Peyer's patch (tissue), 4 donors: ENCODE measurements around the gene EXOSC6.
"Not testable (repeated sequence)": the region's sequence is repeated elsewhere in the genome, so short reads cannot be mapped to it uniquely, and the experiment has no call there.

Source experiments
- POLR2A ChIP-seq, 2 donors: fragments of 450-650 bp; IDR thresholded peaks; one replicate each; pipeline ENCODE4 v1.5.1; 2017; ENCODE audit warnings: antibody characterized with exemption in 2 of 2, mild to moderate bottlenecking in 2 of 2, moderate library complexity in 2 of 2
- TF ChIP-seq, protein P1 (sequence below), 6 experiments: fragments of 450-650 bp in 4 of 6; fragments of 200-600 bp in 2 of 6; sonication (generic) in 1 of 6; IDR thresholded peaks; one replicate each; pipeline ENCODE4 v1.5.1; 2017 to 2019; ENCODE audit warnings: antibody characterized with exemption in 6 of 6, mild to moderate bottlenecking in 3 of 6, moderate library complexity in 1 of 6

DNA sequence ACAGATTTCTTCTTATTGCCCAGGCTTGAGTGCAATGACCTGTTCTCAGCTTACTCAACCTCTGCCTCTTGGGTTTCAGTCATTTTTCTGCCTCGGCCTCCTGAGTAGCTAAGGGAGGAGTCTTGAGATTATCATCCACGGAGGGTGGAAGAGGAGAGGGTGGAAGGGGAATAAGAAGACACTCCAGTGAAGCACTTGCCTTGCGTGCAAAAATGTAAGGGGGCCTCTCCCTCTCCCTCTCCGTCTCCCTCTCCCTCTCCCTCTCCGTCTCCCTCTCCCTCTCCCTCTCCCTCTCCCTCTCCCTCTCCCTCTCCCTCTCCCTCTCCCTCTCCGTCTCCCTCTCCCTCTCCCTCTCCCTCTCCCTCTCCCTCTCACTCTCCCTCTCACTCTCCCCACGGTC, 48.2 kb downstream of the EXOSC6 start:
- TF ChIP-seq, protein P1, sequence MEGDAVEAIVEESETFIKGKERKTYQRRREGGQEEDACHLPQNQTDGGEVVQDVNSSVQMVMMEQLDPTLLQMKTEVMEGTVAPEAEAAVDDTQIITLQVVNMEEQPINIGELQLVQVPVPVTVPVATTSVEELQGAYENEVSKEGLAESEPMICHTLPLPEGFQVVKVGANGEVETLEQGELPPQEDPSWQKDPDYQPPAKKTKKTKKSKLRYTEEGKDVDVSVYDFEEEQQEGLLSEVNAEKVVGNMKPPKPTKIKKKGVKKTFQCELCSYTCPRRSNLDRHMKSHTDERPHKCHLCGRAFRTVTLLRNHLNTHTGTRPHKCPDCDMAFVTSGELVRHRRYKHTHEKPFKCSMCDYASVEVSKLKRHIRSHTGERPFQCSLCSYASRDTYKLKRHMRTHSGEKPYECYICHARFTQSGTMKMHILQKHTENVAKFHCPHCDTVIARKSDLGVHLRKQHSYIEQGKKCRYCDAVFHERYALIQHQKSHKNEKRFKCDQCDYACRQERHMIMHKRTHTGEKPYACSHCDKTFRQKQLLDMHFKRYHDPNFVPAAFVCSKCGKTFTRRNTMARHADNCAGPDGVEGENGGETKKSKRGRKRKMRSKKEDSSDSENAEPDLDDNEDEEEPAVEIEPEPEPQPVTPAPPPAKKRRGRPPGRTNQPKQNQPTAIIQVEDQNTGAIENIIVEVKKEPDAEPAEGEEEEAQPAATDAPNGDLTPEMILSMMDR (IDR thresholded peaks at IDR 0.05): not testable (repeated sequence)
- not testable (repeated sequence) for TF ChIP-seq POLR2A (IDR thresholded peaks at IDR 0.05)
